DOHH2 (cell line): ENCODE measurements around the gene OR5I1.

ENCODE experiments used
- CTCF ChIP-seq: fragments of 200-600 bp; sonication (generic); IDR thresholded peaks from one replicate; pipeline ENCODE4 v1.5.1; 2014; ENCODE audit warnings: antibody characterized with exemption, mild to moderate bottlenecking, low read depth, low read length; ENCODE audit not compliant: poor library complexity, severe bottlenecking
- EZH2phosphoT487 ChIP-seq: fragments of 200-600 bp; sonication (generic); IDR thresholded peaks from 2 replicates; pipeline ENCODE4 v1.6.1; 2017; ENCODE audit warnings: borderline replicate concordance, mild to moderate bottlenecking, antibody characterized with exemption, low read length, moderate library complexity, mixed read lengths

- TF ChIP-seq CTCF = no peak
- TF ChIP-seq EZH2phosphoT487 = no peak
These were observed 15.7 kb downstream of the OR5I1 start for GRCh38 chr11:55920537-55920936.
